Natural killer cell (primary cell): ENCODE data around the gene TLL1. TPM values are rescaled to one million over a fixed set of nuclear protein-coding genes. Genes with fewer than 3 reads are reported as not detected.

Experiments used
- ATAC-seq, 3 donors: fragments of 150-1000 bp in 2 of 3; fragments of 200-7000 bp in 1 of 3; cut with Tn5 transposase; 1 replicate in 1 of 3; 2 replicates in 2 of 3; pipeline ENCODE4 v1.10.0; 2021; ENCODE audit warnings: mild to moderate bottlenecking in 2 of 3, moderate library complexity in 2 of 3
- DNase-seq, 2 donors: peaks; one replicate each; pipeline versions ENCODE4 v3.0.0 to v3.0.0-alpha.2; 2013 to 2021; ENCODE audit warnings: mixed read lengths in 1 of 2
- H3K27ac ChIP-seq: one replicate; pipeline ENCODE4 v1.5.1; 2013; ENCODE audit warnings: mild to moderate bottlenecking, low read length
- H3K27me3 ChIP-seq: one replicate; pipeline ENCODE4 v1.6.1; 2013; ENCODE audit warnings: low read length; ENCODE audit not compliant: control insufficient read depth, insufficient read depth
- H3K36me3 ChIP-seq: one replicate; pipeline ENCODE4 v1.6.1; 2013; ENCODE audit warnings: low read length; ENCODE audit not compliant: control insufficient read depth, insufficient read depth
- H3K4me1 ChIP-seq: one replicate; pipeline ENCODE4 v1.6.1; 2013; ENCODE audit warnings: low read length; ENCODE audit not compliant: control insufficient read depth, insufficient read depth
- H3K4me3 ChIP-seq: one replicate; pipeline ENCODE4 v1.5.1; 2013; ENCODE audit warnings: low read length
- H3K9me3 ChIP-seq: one replicate; pipeline ENCODE4 v1.6.1; 2013; ENCODE audit warnings: low read length; ENCODE audit not compliant: control insufficient read depth, insufficient read depth
- H3K27ac Mint-ChIP-seq, 2 donors: one replicate each; pipeline ENCODE4 v1.8.0; 2022; ENCODE audit warnings: mild to moderate bottlenecking in 2 of 2, mixed read lengths in 2 of 2, moderate library complexity in 1 of 2
- H3K27me3 Mint-ChIP-seq, 2 donors: one replicate each; pipeline ENCODE4 v1.8.0; 2022; ENCODE audit warnings: low read depth in 2 of 2, mixed read lengths in 2 of 2
- H3K36me3 Mint-ChIP-seq: one replicate; pipeline ENCODE4 v1.8.0; 2022; ENCODE audit warnings: mixed read lengths
- H3K4me1 Mint-ChIP-seq, 2 donors: one replicate each; pipeline ENCODE4 v1.8.0; 2022; ENCODE audit warnings: mixed read lengths in 2 of 2
- H3K4me3 Mint-ChIP-seq: one replicate; pipeline ENCODE4 v1.8.0; 2022; ENCODE audit warnings: mild to moderate bottlenecking, moderate library complexity, mixed read lengths
- H3K9me3 Mint-ChIP-seq, 2 donors: one replicate each; pipeline ENCODE4 v1.8.0; 2022; ENCODE audit warnings: mixed read lengths in 2 of 2
- WGBS: methylation state at CpG from one replicate; pipeline ENCODE4 v1.1.7; 2013; ENCODE audit warnings: missing lambda C conversion rate; ENCODE audit not compliant: insufficient coverage; 5-methylcytosine and 5-hydroxymethylcytosine counted together
- intact Hi-C: fragments of 100-400 bp; cut with micrococcal nuclease; formaldehyde crosslinking; loops from one replicate; pipeline ENCODE4 v1.14.2; 2022
- total RNA-seq, 4 donors: library from RNA; stranded (reverse); fragments of 120-200 nt in 1 of 4; gene quantifications; one replicate each; pipeline versions ENCODE4 v1.2.3 to v1.2.4, GENCODE V29; 2013 to 2022
- TF ChIP-seq, protein P1 (sequence below): fragments of 200-600 bp; IDR thresholded peaks from one replicate; pipeline ENCODE4 v1.8.0; 2022; ENCODE audit warnings: antibody characterized with exemption

TLL1 gene
- total RNA-seq, 3 donors from 2014 or later (not counting 1 experiment from before 2014, with no cell fraction given): not detected

DNA sequence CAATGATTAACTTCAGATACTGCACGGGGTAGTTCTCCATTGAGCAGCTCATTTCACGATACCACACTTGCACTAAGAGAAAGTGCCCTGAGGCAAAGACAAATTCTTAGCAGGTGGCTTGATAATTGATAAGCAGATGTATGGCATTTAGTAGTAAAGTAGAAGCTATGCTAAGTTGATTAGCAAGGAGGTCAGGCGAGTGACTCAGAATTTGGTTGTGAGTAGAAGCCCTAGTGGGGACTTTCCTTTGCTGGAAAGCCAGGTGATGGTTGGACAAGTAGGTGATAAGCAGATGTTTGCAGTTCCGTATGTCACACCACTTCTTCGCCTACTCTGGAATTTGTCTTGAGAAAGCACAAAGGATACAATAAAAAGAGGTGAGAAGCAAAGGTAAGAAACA is 58.7 kb downstream of the TLL1 start:
- Mint-ChIP-seq H3K4me3 (no peak overlapping the region), H3K4me1 (no peaks in the 10 kb centered on the region), H3K9me3 (peaks cover 5 to 10% of the 10 kb centered on the region in 2 donors), H3K27ac (no peak overlapping the region), H3K36me3 (no peaks in the 10 kb centered on the region), H3K27me3 (no peaks in the 10 kb centered on the region)
- Histone ChIP-seq H3K27ac (no peak overlapping the region), H3K4me3 (no peak overlapping the region), H3K9me3 (no peaks in the 10 kb centered on the region), H3K27me3 (no peaks in the 10 kb centered on the region), H3K36me3 (no peaks in the 10 kb centered on the region), H3K4me1 (no peaks in the 10 kb centered on the region)
- whole genome bisulfite sequencing: 88% methylated on average over 5 of the region's 5 CpGs
- no peak for ATAC-seq
- intact Hi-C loops: no loop called here
- no peak for DNase-seq
- TF ChIP-seq, protein P1, sequence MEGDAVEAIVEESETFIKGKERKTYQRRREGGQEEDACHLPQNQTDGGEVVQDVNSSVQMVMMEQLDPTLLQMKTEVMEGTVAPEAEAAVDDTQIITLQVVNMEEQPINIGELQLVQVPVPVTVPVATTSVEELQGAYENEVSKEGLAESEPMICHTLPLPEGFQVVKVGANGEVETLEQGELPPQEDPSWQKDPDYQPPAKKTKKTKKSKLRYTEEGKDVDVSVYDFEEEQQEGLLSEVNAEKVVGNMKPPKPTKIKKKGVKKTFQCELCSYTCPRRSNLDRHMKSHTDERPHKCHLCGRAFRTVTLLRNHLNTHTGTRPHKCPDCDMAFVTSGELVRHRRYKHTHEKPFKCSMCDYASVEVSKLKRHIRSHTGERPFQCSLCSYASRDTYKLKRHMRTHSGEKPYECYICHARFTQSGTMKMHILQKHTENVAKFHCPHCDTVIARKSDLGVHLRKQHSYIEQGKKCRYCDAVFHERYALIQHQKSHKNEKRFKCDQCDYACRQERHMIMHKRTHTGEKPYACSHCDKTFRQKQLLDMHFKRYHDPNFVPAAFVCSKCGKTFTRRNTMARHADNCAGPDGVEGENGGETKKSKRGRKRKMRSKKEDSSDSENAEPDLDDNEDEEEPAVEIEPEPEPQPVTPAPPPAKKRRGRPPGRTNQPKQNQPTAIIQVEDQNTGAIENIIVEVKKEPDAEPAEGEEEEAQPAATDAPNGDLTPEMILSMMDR: no peak

DNA sequence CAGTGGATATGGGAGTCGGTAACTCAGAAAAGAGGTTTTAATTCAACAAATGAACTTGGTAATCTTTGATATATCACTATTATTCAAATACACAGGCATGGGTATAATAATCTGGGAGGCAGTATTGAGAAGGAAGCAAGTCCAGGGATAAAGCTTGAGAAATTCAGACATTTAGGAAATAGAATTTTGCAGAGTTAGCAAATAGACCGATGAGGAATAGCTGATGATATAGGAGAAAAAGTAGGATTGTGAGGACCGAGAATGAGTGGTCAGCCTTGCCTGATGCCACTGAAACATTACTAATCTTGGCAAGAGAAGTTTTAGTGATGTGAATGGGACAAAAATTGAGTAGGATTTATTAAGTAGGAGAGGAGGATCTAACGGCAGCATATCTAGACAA is 71.9 kb downstream of the TLL1 start:
- Histone ChIP-seq H3K9me3 (no peaks in the 10 kb centered on the region), H3K4me1 (no peaks in the 10 kb centered on the region), H3K27me3 (no peaks in the 10 kb centered on the region), H3K27ac (no peak overlapping the region), H3K36me3 (no peaks in the 10 kb centered on the region), H3K4me3 (no peak overlapping the region)
- H3K4me3 Mint-ChIP-seq: no peak overlapping the region
- no peak for DNase-seq
- no peaks in the 10 kb centered on the region for H3K36me3 Mint-ChIP-seq
- H3K27me3 Mint-ChIP-seq: no peaks in the 10 kb centered on the region
- H3K27ac Mint-ChIP-seq: no peak overlapping the region
- TF ChIP-seq, protein P1: no peak
- peaks cover 19 to 23% of the 10 kb centered on the region in 2 donors for H3K9me3 Mint-ChIP-seq
- intact Hi-C loops: no loop called here
- H3K4me1 Mint-ChIP-seq: no peaks in the 10 kb centered on the region
- ATAC-seq: no peak
- 85% methylated on average over 4 of the region's 4 CpGs for WGBS

DNA sequence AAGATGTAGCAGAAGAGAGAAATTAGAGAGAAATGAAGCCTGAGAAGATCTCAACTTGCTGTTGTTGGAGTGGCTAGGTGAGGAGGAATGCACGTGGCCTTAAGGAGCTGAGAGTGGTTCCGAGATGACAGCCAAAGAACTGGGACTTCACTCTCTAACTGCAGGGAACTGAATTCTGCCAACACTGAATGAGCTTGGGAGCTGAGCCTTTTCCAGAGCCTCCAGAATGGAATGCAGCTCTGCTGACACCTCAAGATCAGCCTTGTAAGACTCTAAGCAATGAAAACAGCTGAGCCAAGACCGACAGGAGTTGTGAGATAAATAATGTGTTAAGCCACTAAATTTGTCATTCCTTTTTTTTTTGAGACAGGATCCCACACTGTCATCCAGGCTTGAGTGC is 73.0 kb downstream of the TLL1 start:
- TF ChIP-seq, protein P1: no peak
- ATAC-seq (no peak), DNase-seq (no peak)
- H3K9me3 ChIP-seq: no peaks in the 10 kb centered on the region
- 82% methylated on average over 3 of the region's 3 CpGs for WGBS
- Mint-ChIP-seq H3K4me1 (no peaks in the 10 kb centered on the region), H3K9me3 (peaks cover 18 to 23% of the 10 kb centered on the region in 2 donors), H3K36me3 (no peaks in the 10 kb centered on the region), H3K27me3 (no peaks in the 10 kb centered on the region), H3K27ac (no peak overlapping the region), H3K4me3 (no peak overlapping the region)
- intact Hi-C loops: no loop called here
- H3K4me3 ChIP-seq: no peak overlapping the region
- H3K36me3 ChIP-seq: no peaks in the 10 kb centered on the region
- no peaks in the 10 kb centered on the region for H3K27me3 ChIP-seq
- H3K4me1 ChIP-seq: no peaks in the 10 kb centered on the region
- no peak overlapping the region for H3K27ac ChIP-seq

DNA sequence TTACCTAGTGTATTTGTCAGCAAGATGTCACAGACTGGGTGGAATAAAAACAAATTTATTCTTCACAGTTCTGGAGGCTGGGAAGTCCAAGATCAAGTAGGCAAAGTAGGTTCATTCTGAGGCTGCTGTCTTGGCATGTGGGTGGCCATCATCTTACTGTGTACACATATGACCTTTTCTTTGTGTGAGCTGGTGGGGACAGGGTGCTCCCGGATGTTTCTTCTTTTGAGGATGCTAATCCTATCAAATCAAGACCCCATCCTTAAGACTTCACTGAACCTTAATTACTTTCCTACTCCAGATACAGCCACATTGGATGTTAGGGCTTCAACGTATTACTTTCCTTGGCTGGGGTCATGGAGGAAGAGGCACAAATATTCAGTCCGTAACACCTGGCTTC is 74.0 kb downstream of the TLL1 start:
- TF ChIP-seq, protein P1: no peak
- 91% methylated on average over 2 of the region's 3 CpGs for whole genome bisulfite sequencing
- no peak overlapping the region for H3K27ac Mint-ChIP-seq
- no peak overlapping the region for H3K4me3 ChIP-seq
- H3K36me3 ChIP-seq: no peaks in the 10 kb centered on the region
- ATAC-seq: no peak
- DNase-seq: no peak
- H3K27me3 ChIP-seq: no peaks in the 10 kb centered on the region
- no peaks in the 10 kb centered on the region for H3K9me3 ChIP-seq
- H3K9me3 Mint-ChIP-seq: peaks cover 16 to 22% of the 10 kb centered on the region in 2 donors
- no peaks in the 10 kb centered on the region for H3K36me3 Mint-ChIP-seq
- no peaks in the 10 kb centered on the region for H3K4me1 Mint-ChIP-seq
- H3K27ac ChIP-seq: no peak overlapping the region
- no peaks in the 10 kb centered on the region for H3K4me1 ChIP-seq
- H3K27me3 Mint-ChIP-seq: no peaks in the 10 kb centered on the region
- intact Hi-C loops: no loop called here
- no peak overlapping the region for H3K4me3 Mint-ChIP-seq
